K562 (cell line): ENCODE data around the gene UBE2H. TPM values are rescaled to one million over a fixed set of nuclear protein-coding genes. Genes with fewer than 3 reads are reported as not detected.
A peak's percentile ranks its signal among the peaks of the same experiment; 100 is the strongest.

Experiments
- ARID1B ChIP-seq: fragments of 450-650 bp; IDR thresholded peaks from 2 replicates; pipeline ENCODE4 v1.6.1; 2016; ENCODE audit warnings: antibody characterized with exemption, mild to moderate bottlenecking, inconsistent platforms
- ARID2 ChIP-seq: fragments of 450-650 bp; IDR thresholded peaks from 2 replicates; pipeline ENCODE4 v1.6.1; 2017; ENCODE audit warnings: antibody characterized with exemption, mild to moderate bottlenecking
- ATF7 ChIP-seq: fragments of 450-650 bp; IDR thresholded peaks from 2 replicates; pipeline ENCODE4 v1.7.1; 2014; ENCODE audit warnings: mild to moderate bottlenecking, moderate library complexity
- BRD9 ChIP-seq: fragments of 450-650 bp; IDR thresholded peaks from 2 replicates; pipeline ENCODE4 v1.6.1; 2018; ENCODE audit warnings: low read depth; ENCODE audit not compliant: partially characterized antibody
- E2F3 ChIP-seq: fragments of 250-450 bp; sonication (Bioruptor Pico); IDR thresholded peaks from 2 replicates; pipeline ENCODE4 v1.4.0; 2020; ENCODE audit warnings: mild to moderate bottlenecking
- E2F4 ChIP-seq: sonication (generic); formaldehyde crosslinking; IDR thresholded peaks from 2 replicates; pipeline ENCODE4 v1.8.0; 2022; ENCODE audit warnings: mild to moderate bottlenecking, low read depth, missing genetic modification reagents
- ELF1 ChIP-seq: fragments of 200-800 bp; sonication (Bioruptor generic); IDR thresholded peaks from 2 replicates; pipeline ENCODE4 v1.6.1; 2016; ENCODE audit warnings: missing genetic modification characterization, missing compliant biosample characterization
- GABPB1 ChIP-seq: sonication (generic); formaldehyde crosslinking; IDR thresholded peaks from 2 replicates; pipeline ENCODE4 v1.8.0; 2022; ENCODE audit warnings: mild to moderate bottlenecking, missing genetic modification reagents
- HSF4 ChIP-seq: fragments of 250-450 bp; sonication (Bioruptor Pico); IDR thresholded peaks from 2 replicates; pipeline ENCODE4 v2.1.2; 2022; ENCODE audit warnings: mild to moderate bottlenecking, moderate library complexity, borderline replicate concordance
- KLF6 ChIP-seq: fragments of 250-450 bp; sonication (Bioruptor Pico); IDR thresholded peaks from 2 replicates; pipeline ENCODE4 v1.4.0; 2020; ENCODE audit warnings: mild to moderate bottlenecking, moderate library complexity, borderline replicate concordance
- LCOR ChIP-seq: sonication (generic); formaldehyde crosslinking; IDR thresholded peaks from 2 replicates; pipeline ENCODE4 v1.8.0; 2022; ENCODE audit warnings: mild to moderate bottlenecking, missing genetic modification reagents
- MYC ChIP-seq, 2 experiments: fragments of 250-450 bp in 1 of 2; sonication (Bioruptor Pico) in 1 of 2; IDR thresholded peaks; 2 replicates each; pipeline versions ENCODE4 v1.5.1 to v1.6.1; 2012 to 2021; ENCODE audit warnings: low read depth in 2 of 2, borderline replicate concordance in 1 of 2, improper control_type of control experiment in 1 of 2, low read length in 1 of 2, mild to moderate bottlenecking in 1 of 2, moderate library complexity in 1 of 2
- NFIC ChIP-seq: fragments of 450-650 bp; IDR thresholded peaks from 2 replicates; pipeline ENCODE4 v1.6.1; 2017; ENCODE audit warnings: mild to moderate bottlenecking, inconsistent platforms
- PHF20 ChIP-seq: fragments of 450-650 bp; IDR thresholded peaks from 2 replicates; pipeline ENCODE4 v1.6.1; 2018; ENCODE audit not compliant: partially characterized antibody
- POLR3G ChIP-seq: IDR thresholded peaks from 2 replicates; pipeline ENCODE4 v1.6.1; 2011; ENCODE audit not compliant: insufficient read length, insufficient replicate concordance; ENCODE audit errors: extremely low read depth
- SOX6 ChIP-seq: fragments of 450-650 bp; IDR thresholded peaks from 2 replicates; pipeline ENCODE4 v1.6.1; 2014; ENCODE audit warnings: mild to moderate bottlenecking
- SP1 ChIP-seq: sonication (generic); formaldehyde crosslinking; IDR thresholded peaks from 2 replicates; pipeline ENCODE4 v1.8.1; 2022; ENCODE audit warnings: mild to moderate bottlenecking, missing genetic modification reagents
- THRAP3 ChIP-seq: fragments of 450-650 bp; IDR thresholded peaks from 2 replicates; pipeline ENCODE4 v1.6.1; 2016; ENCODE audit warnings: mild to moderate bottlenecking, inconsistent platforms, borderline replicate concordance
- TRIM28 ChIP-seq: fragments of 450-650 bp; IDR thresholded peaks from 2 replicates; pipeline ENCODE4 v1.6.1; 2017
- polyA plus RNA-seq, 8 experiments: library from polyadenylated mRNA; depleted of rRNA in 4 of 8; stranded (reverse) in 5 of 8; unstranded in 3 of 8; fragments of >200 nt; fragmentation: Nextera tagmentation in 2 of 8; fragmentation: Illumina TruSeq in 1 of 8; extraction: Ambion mirVana in 2 of 8; extraction: Trizol in 1 of 8; gene quantifications; 2 replicates each; pipeline versions ENCODE4 v1.2.1 to v1.2.3, GENCODE V29; 2011 to 2014; ENCODE audit warnings: inconsistent platforms in 1 of 8, missing spikeins in 1 of 8
- total RNA-seq, 7 experiments: library from RNA; depleted of rRNA in 6 of 7; stranded (reverse); fragments of >200 nt in 6 of 7; fragmentation: Illumina TruSeq in 2 of 7; extraction: Trizol in 2 of 7; gene quantifications; 2 replicates each; pipeline versions ENCODE4 v1.2.1 to v1.2.3, GENCODE V29; 2011 to 2021; ENCODE audit warnings: low replicate concordance in 1 of 7
- TF ChIP-seq, protein P1 (sequence below), 2 experiments: IDR thresholded peaks; 2 replicates each; pipeline ENCODE4 v1.6.1; 2012; ENCODE audit warnings: improper control_type of control experiment in 2 of 2, low read depth in 2 of 2, low read length in 2 of 2, borderline replicate concordance in 1 of 2
- TF ChIP-seq, protein P2 (sequence below): fragments of 450-650 bp; IDR thresholded peaks from 2 replicates; pipeline ENCODE4 v1.6.1; 2016; ENCODE audit warnings: missing biosample characterization, missing genetic modification characterization
- TF ChIP-seq, protein P3 (sequence below): fragments of 250-450 bp; sonication (Bioruptor Pico); IDR thresholded peaks from 2 replicates; pipeline ENCODE4 v1.5.0; 2021; ENCODE audit warnings: mild to moderate bottlenecking, moderate library complexity

The UBE2H gene
- total and polyA plus RNA-seq, 9 of the 15 experiments (the other 6 are each of a cell fraction or from before 2014, with no cell fraction given): 6.3 to 33.0 (median 13.3) TPM

GRCh38 chr7:129948877-129949291 lies 3.9 kb downstream of the UBE2H start (continued):
- TF ChIP-seq, protein P1, sequence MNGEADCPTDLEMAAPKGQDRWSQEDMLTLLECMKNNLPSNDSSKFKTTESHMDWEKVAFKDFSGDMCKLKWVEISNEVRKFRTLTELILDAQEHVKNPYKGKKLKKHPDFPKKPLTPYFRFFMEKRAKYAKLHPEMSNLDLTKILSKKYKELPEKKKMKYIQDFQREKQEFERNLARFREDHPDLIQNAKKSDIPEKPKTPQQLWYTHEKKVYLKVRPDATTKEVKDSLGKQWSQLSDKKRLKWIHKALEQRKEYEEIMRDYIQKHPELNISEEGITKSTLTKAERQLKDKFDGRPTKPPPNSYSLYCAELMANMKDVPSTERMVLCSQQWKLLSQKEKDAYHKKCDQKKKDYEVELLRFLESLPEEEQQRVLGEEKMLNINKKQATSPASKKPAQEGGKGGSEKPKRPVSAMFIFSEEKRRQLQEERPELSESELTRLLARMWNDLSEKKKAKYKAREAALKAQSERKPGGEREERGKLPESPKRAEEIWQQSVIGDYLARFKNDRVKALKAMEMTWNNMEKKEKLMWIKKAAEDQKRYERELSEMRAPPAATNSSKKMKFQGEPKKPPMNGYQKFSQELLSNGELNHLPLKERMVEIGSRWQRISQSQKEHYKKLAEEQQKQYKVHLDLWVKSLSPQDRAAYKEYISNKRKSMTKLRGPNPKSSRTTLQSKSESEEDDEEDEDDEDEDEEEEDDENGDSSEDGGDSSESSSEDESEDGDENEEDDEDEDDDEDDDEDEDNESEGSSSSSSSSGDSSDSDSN (IDR thresholded peaks at IDR 0.05; ENCODE audit: borderline replicate concordance in 1 of 2, low read depth in 2 of 2, low read length in 2 of 2): 0 out of 4 replicates have a peak, but pooled peaks of 1 of the 2 experiments have one; percentile 55
- TF ChIP-seq THRAP3 (no peak), ATF7 (peak; percentile 59), PHF20 (peak; percentile 17), E2F3 (CRISPR knock-in tag) (no peak), LCOR (CRISPR knock-in tag) (no peak), ARID1B (peak; percentile 6; the same call in 1 of the 2 replicates), KLF6 (CRISPR knock-in tag) (peak; percentile 32; the same call in 1 of the 2 replicates), GABPB1 (CRISPR knock-in tag) (peak; percentile 14; the same call in 1 of the 2 replicates), SOX6 (peak; percentile 36; the same call in 1 of the 2 replicates), E2F4 (no peak), MYC (IDR thresholded peaks at IDR 0.05; ENCODE audit: low read depth, low read length) (peak; percentile 42; the same call in 1 of the 2 replicates), MYC (CRISPR knock-in tag; IDR thresholded peaks at IDR 0.05; ENCODE audit: borderline replicate concordance, low read depth) (no peak), ELF1 (tag) (peak; percentile 90), SP1 (peak; percentile 62; the same call in 1 of the 2 replicates), HSF4 (no peak), ARID2 (no peak), NFIC (no peak), TRIM28 (0 out of 2 replicates have a peak, but pooled peaks have one; percentile 17), POLR3G (no peak), BRD9 (no peak)
- TF ChIP-seq, protein P2, sequence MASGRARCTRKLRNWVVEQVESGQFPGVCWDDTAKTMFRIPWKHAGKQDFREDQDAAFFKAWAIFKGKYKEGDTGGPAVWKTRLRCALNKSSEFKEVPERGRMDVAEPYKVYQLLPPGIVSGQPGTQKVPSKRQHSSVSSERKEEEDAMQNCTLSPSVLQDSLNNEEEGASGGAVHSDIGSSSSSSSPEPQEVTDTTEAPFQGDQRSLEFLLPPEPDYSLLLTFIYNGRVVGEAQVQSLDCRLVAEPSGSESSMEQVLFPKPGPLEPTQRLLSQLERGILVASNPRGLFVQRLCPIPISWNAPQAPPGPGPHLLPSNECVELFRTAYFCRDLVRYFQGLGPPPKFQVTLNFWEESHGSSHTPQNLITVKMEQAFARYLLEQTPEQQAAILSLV: no peak
- TF ChIP-seq, protein P3, sequence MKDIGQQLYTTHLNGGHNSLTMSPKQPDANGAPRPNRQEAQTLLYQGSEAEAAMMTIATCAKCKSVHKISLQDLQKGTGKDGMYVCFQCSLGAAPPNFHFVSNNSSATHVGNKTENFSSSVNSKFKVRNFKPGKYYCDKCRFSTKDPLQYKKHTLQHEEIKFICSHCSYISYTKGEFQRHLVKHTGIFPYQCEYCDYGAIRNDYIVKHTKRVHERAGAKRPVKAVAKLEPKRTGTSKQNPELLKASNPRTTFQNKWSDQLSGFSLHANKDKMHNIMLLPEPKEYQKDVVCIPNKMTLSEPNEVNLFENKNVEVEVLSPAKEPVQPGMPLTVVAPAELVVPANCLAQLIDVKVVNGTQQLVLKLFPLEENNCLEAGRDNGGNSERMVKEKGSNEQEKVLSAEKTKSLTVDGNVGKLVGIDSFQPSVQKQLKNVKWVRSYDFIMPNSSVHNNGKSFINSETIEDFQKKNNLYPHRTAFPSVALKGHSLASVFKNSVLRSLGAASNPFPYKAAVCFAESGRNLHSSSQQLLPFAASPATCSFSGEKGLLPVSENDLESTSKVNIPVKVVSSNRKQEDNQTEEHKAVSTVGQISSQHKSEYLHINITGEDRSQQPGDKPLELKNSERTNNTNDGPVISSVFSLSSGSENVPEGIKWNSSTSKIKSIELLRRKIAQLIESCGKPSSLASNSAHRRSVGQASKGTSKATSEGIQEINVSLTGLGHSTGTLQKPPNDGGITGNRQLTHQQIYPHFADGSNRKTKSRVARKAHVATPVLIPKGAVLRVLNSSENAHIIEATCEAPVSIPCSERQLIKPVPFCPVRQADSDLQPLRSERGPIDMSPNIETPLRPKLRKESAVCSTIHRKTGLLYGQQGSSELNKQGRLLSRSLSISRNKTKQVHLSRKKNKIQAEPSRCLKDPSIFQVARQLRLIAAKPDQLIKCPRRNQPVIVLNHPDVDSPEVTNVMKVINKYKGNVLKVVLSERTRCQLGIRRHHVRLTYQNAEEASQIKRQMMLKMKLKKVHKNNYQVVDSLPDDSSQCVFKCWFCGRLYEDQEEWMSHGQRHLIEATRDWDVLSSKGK (CRISPR knock-in tag): no peak
